ENCODE results near the gene GLI1. TPM values are rescaled to one million over a fixed set of nuclear protein-coding genes. Genes with fewer than 3 reads are reported as not detected.

The GLI1 gene
- total and polyA plus RNA-seq, 2 of the 13 experiments (the other 11 are each of a cell fraction or from before 2014, with no cell fraction given), result 0.09 to 0.20 TPM

DNA sequence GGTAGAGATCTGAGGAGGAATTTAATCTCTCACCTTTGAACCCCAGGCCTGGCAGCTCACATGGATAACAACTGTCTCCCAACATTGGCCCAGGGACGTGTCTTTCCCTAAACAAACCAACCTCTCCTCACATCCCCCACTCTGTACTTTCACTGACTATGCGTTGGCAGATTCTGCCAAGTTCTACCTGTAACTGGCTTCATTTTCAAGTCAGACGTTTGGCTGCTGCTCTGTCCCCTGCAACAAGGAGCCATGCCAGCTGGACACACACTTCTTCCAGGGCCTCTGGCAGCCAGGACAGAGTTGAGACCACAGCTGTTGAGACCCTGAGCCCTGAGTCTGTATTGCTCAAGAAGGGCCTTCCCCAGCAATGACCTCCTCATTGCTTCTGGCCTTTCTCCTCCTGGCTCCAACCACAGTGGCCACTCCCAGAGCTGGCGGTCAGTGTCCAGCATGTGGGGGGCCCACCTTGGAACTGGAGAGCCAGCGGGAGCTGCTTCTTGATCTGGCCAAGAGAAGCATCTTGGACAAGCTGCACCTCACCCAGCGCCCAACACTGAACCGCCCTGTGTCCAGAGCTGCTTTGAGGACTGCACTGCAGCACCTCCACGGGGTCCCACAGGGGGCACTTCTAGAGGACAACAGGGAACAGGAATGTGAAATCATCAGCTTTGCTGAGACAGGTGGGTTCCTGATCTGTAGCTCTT, 24.9 kb upstream of the GLI1 start, which contains the start of gene INHBC (continued):
- TF ChIP-seq, protein P1, sequence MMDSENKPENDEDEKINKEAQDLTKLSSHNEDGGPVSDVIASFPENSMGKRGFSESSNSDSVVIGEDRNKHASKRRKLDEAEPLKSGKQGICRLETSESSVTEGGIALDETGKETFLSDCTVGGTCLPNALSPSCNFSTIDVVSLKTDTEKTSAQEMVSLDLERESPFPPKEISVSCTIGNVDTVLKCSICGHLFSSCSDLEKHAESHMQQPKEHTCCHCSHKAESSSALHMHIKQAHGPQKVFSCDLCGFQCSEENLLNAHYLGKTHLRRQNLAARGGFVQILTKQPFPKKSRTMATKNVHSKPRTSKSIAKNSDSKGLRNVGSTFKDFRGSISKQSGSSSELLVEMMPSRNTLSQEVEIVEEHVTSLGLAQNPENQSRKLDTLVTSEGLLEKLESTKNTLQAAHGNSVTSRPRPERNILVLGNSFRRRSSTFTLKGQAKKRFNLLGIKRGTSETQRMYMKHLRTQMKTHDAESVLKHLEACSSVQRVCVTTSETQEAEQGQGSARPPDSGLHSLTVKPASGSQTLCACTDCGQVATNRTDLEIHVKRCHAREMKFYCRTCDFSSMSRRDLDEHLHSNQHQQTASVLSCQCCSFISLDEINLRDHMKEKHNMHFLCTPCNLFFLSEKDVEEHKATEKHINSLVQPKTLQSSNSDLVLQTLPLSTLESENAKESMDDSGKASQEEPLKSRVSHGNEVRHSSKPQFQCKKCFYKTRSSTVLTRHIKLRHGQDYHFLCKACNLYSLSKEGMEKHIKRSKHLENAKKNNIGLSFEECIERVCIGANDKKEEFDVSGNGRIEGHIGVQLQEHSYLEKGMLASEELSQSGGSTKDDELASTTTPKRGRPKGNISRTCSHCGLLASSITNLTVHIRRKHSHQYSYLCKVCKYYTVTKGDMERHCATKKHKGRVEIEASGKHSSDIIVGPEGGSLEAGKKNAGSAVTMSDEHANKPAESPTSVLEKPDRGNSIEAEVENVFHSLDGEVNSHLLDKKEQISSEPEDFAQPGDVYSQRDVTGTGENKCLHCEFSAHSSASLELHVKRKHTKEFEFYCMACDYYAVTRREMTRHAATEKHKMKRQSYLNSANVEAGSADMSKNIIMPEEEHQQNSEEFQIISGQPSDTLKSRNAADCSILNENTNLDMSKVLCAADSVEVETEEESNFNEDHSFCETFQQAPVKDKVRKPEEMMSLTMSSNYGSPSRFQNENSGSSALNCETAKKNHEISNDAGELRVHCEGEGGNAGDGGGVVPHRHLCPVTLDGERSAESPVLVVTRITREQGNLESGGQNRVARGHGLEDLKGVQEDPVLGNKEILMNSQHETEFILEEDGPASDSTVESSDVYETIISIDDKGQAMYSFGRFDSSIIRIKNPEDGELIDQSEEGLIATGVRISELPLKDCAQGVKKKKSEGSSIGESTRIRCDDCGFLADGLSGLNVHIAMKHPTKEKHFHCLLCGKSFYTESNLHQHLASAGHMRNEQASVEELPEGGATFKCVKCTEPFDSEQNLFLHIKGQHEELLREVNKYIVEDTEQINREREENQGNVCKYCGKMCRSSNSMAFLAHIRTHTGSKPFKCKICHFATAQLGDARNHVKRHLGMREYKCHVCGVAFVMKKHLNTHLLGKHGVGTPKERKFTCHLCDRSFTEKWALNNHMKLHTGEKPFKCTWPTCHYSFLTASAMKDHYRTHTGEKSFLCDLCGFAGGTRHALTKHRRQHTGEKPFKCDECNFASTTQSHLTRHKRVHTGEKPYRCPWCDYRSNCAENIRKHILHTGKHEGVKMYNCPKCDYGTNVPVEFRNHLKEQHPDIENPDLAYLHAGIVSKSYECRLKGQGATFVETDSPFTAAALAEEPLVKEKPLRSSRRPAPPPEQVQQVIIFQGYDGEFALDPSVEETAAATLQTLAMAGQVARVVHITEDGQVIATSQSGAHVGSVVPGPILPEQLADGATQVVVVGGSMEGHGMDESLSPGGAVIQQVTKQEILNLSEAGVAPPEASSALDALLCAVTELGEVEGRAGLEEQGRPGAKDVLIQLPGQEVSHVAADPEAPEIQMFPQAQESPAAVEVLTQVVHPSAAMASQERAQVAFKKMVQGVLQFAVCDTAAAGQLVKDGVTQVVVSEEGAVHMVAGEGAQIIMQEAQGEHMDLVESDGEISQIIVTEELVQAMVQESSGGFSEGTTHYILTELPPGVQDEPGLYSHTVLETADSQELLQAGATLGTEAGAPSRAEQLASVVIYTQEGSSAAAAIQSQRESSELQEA (CRISPR knock-in tag; IDR thresholded peaks at IDR 0.05; ENCODE audit: not compliant biosample characterization), result no peak
- TF ChIP-seq, protein P2, sequence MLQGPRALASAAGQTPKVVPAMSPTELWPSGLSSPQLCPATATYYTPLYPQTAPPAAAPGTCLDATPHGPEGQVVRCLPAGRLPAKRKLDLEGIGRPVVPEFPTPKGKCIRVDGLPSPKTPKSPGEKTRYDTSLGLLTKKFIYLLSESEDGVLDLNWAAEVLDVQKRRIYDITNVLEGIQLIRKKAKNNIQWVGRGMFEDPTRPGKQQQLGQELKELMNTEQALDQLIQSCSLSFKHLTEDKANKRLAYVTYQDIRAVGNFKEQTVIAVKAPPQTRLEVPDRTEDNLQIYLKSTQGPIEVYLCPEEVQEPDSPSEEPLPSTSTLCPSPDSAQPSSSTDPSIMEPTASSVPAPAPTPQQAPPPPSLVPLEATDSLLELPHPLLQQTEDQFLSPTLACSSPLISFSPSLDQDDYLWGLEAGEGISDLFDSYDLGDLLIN (CRISPR knock-in tag; IDR thresholded peaks at IDR 0.05; ENCODE audit: borderline replicate concordance), result no peak
- TF ChIP-seq JARID2 (CRISPR knock-in tag; IDR thresholded peaks at IDR 0.05; ENCODE audit: insufficient replicate concordance) (no peak), ZBTB21 (CRISPR knock-in tag; IDR thresholded peaks at IDR 0.05) (no peak), ZNF121 (CRISPR knock-in tag; IDR thresholded peaks at IDR 0.05) (no peak), SMARCC2 (IDR thresholded peaks at IDR 0.05) (no peak), ZFP36 (IDR thresholded peaks at IDR 0.05; ENCODE audit: borderline replicate concordance, low read depth, low read length, partially characterized antibody) (no peak), MXI1 (IDR thresholded peaks at IDR 0.05; ENCODE audit: borderline replicate concordance, low read depth, low read length) (no peak)
- TF ChIP-seq, protein P3, sequence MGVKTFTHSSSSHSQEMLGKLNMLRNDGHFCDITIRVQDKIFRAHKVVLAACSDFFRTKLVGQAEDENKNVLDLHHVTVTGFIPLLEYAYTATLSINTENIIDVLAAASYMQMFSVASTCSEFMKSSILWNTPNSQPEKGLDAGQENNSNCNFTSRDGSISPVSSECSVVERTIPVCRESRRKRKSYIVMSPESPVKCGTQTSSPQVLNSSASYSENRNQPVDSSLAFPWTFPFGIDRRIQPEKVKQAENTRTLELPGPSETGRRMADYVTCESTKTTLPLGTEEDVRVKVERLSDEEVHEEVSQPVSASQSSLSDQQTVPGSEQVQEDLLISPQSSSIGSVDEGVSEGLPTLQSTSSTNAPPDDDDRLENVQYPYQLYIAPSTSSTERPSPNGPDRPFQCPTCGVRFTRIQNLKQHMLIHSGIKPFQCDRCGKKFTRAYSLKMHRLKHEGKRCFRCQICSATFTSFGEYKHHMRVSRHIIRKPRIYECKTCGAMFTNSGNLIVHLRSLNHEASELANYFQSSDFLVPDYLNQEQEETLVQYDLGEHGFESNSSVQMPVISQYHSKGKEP (CRISPR knock-in tag; IDR thresholded peaks at IDR 0.05), result no peak
- TF ChIP-seq, protein P4, sequence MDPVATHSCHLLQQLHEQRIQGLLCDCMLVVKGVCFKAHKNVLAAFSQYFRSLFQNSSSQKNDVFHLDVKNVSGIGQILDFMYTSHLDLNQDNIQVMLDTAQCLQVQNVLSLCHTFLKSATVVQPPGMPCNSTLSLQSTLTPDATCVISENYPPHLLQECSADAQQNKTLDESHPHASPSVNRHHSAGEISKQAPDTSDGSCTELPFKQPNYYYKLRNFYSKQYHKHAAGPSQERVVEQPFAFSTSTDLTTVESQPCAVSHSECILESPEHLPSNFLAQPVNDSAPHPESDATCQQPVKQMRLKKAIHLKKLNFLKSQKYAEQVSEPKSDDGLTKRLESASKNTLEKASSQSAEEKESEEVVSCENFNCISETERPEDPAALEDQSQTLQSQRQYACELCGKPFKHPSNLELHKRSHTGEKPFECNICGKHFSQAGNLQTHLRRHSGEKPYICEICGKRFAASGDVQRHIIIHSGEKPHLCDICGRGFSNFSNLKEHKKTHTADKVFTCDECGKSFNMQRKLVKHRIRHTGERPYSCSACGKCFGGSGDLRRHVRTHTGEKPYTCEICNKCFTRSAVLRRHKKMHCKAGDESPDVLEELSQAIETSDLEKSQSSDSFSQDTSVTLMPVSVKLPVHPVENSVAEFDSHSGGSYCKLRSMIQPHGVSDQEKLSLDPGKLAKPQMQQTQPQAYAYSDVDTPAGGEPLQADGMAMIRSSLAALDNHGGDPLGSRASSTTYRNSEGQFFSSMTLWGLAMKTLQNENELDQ (CRISPR knock-in tag; IDR thresholded peaks at IDR 0.05; ENCODE audit: borderline replicate concordance), result no peak
- TF ChIP-seq, protein P5, sequence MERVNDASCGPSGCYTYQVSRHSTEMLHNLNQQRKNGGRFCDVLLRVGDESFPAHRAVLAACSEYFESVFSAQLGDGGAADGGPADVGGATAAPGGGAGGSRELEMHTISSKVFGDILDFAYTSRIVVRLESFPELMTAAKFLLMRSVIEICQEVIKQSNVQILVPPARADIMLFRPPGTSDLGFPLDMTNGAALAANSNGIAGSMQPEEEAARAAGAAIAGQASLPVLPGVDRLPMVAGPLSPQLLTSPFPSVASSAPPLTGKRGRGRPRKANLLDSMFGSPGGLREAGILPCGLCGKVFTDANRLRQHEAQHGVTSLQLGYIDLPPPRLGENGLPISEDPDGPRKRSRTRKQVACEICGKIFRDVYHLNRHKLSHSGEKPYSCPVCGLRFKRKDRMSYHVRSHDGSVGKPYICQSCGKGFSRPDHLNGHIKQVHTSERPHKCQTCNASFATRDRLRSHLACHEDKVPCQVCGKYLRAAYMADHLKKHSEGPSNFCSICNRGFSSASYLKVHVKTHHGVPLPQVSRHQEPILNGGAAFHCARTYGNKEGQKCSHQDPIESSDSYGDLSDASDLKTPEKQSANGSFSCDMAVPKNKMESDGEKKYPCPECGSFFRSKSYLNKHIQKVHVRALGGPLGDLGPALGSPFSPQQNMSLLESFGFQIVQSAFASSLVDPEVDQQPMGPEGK (CRISPR knock-in tag; IDR thresholded peaks at IDR 0.05), result 0 out of 2 replicates have a peak, but pooled peaks have one; percentile 25

Data from HepG2 (cell line).